NCI-H446 (cell line): ENCODE results near the gene PKP3.
"Not testable (repeated sequence)": the region's sequence is repeated elsewhere in the genome, so short reads cannot be mapped to it uniquely, and the experiment has no call there.

Source experiments
- DNase-seq, 2 experiments: peaks; one replicate each; lab custom pipeline; 2025; lab: John Stamatoyannopoulos, UW

Gene PKP3

DNA sequence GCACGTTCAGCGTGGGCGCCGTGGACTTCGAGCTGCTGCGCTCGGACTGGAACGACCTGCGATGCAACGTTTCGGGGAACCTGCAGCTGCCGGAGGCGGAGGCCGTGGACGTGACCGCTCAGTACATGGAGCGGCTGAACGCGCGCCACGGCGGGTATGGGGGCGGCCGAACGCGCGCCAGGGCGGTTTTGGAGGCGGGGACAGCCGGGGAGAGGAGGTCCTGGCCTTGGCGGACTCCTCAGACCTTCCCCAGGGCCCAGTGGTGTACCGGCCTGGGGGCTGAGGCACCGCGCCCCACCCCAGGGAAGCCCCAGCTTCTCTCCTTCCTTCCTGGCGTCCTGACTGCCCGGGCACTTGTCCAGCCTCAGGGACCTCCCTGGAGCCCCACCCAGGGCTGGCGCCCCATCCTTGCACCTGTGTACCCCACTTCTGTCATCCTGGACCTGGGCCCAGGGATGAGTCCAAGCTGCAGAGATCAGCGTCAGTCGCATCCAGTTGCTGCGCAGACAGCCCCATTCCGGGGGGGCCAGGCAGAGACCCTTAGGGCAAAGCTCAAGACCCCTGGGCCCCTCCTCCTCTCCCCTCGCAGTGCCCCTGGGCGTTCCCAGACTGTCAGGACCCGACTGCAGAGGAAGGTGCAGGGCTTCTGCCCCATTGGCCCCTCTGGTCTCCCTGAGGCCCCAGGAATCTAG, 16.7 kb upstream of the PKP3 start:
- no peak for DNase-seq

DNA sequence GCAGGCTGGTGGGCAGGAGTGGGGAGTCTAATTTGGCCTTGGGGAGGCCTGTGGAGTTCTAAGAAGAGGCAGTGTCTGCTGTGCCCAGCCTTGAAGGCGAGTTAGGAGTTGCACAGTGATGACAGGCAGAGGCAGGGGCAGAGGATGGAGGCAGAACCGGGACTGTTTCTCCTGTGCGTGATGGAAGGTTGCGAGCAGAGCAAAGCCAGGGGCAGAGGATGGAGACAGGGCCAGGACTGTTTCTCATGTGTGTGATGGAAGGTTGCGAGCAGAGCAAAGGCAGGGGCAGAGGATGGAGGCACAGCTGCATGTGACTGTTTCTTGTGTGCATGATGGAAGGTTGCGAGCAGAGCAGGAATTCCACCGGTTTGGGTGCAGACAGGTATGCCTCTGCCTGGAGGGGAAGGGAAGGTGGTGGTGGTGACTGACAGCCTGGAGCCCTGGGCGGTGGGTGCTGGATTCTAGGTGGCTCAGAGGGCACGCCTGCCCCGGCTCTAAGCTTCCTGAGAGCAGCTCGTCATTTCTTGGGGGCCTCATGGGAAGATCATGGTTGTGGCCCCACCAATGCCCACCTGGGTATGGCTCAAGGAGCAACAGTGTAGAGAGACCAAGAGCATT, 16.0 kb upstream of the PKP3 start:
- DNase-seq = no peak

DNA sequence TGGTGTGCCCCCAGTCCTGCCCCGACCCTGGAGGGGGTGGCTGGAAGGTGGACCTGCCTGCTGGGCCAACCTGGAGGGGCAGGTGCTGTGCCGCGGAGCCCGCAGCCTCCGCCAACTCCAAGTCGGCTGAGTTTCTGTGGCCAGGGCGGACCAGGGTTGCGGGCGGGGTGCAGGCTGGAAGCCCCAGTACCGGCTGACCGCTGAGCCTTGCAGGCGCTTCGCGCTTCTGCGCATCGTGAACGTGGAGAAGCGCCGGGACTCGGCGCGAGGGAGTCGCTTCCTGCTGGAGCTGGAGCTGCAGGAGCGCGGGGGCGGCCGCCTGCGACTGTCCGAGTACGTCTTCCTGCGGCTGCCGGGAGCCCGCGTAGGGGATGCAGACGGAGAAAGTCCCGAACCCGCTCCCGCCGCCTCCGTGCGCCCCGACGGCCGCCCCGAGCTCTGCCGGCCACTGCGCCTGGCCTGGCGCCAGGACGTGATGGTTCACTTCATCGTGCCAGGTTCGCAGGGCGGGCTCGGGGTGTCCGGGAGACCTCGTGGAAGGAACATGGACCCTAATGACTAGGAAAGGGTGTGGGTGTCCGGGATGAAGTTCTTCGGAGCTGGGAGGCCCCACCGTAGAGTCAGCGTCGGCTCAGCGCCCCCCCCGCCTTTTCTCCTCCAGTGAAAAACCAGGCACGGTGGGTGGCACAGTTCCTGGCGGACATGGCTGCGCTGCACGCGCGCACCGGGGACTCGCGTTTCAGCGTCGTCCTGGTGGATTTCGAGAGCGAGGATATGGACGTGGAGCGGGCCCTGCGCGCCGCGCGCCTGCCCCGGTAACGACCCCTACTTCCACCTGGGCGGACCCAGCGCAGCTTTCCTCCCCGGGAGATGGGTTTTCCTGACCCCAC, 14.6 kb upstream of the PKP3 start:
- DNase-seq = no peak

- no peak for DNase-seq
Observed at GRCh38 chr11:380095-380480, 13.9 kb upstream of the PKP3 start.

DNA sequence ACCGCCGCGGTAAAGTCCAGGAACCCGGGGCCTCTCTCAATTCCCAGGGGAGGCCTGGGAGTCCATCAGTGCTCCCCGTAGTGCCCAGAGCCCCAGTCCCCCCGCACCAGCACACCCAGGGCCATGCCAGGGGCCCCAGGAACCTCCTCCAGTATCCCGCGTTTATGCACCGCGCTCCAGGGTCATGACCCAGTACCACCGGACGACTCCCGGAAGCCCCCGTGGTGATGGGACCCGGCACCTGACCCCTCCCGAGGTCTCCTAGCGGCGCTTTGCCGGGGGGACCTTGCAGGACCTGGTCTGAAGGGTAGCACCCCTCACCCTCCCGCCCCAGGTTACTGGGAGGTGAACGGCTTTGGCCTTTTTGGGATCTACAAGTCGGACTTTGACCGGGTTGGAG, 13.5 kb upstream of the PKP3 start:
- no peak for DNase-seq

GRCh38 chr11:380996-381395, 13.0 kb upstream of the PKP3 start:
- DNase-seq = no peak

- no peak for DNase-seq
Observed at GRCh38 chr11:381501-382072, 12.4 kb upstream of the PKP3 start.

DNA sequence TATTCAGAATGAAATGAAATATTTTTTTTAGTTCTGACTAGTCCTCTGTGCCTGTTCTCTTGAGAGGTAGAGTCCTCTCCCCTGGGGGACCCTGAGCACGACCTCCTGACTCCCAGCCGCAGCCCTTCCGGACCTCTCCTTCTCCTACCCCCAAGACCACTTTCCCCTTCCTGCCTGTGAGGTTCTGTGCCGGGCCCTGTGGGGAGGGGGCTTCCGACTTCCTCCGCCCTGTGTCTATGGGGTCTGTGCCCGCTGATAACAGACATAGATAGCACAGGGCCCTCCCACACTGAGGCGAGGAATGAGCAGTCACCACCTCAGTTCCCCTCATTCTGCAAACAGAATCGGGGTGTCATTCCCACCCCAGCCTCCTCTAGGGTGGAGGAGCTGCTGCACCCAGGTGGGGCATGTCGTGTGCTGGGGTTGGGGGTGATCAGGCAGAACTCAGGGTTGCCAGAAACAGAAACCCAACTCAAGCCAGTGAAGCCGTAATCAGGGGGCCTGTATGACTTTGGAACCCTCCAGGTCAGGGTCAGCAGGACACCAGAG, 11.9 kb upstream of the PKP3 start:
- DNase-seq = no peak

DNA sequence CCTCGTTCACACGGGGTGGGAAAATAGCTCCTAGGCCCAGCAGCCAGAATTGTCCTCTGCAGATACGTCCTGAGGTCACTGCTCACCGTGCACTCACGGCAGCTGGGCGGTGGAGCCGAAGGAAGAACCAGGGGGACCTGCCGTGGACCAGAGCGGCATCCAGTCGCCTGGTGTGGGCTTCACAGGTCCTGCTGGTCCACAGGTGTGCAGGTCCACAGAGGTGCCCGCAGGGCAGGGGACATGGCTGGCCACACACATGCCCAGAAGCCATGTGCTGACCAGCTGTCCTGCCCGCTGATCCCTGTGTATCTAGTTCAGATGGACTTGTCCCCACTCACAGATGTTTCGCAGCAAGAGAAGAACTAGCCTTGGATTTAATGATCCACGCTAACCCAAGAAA, 10.6 kb upstream of the PKP3 start:
- no peak for DNase-seq

- DNase-seq = no peak
Observed at GRCh38 chr11:384511-384910, 9.5 kb upstream of the PKP3 start.

- DNase-seq = no peak
Observed at GRCh38 chr11:385594-386351, 8.2 kb upstream of the PKP3 start.

- DNase-seq = no peak
Observed at GRCh38 chr11:386483-386882, 7.5 kb upstream of the PKP3 start.

GRCh38 chr11:387193-387793, 6.7 kb upstream of the PKP3 start:
- DNase-seq = no peak

- not testable (repeated sequence) for DNase-seq
Observed at GRCh38 chr11:389369-389768, 4.6 kb upstream of the PKP3 start.

DNA sequence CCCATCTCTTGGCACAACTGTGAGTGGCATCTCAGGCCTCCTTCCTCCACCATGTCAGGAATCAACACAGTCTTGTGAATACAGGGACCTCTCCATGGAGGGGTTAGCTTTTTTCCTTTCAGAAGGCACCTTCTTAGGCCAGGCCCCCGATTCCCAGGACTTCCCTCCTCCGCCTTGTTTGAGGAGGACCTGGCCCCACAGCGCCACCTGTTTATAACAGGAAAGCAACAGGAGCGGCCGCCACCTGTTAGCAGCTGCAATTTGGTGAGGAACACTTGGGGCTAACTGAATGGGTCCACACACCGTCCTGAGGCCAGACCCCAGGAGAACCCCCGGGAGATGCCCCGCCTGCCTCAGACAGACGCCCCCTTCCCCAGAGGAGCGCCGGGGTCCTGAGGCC, 3.8 kb upstream of the PKP3 start:
- DNase-seq = no peak

DNA sequence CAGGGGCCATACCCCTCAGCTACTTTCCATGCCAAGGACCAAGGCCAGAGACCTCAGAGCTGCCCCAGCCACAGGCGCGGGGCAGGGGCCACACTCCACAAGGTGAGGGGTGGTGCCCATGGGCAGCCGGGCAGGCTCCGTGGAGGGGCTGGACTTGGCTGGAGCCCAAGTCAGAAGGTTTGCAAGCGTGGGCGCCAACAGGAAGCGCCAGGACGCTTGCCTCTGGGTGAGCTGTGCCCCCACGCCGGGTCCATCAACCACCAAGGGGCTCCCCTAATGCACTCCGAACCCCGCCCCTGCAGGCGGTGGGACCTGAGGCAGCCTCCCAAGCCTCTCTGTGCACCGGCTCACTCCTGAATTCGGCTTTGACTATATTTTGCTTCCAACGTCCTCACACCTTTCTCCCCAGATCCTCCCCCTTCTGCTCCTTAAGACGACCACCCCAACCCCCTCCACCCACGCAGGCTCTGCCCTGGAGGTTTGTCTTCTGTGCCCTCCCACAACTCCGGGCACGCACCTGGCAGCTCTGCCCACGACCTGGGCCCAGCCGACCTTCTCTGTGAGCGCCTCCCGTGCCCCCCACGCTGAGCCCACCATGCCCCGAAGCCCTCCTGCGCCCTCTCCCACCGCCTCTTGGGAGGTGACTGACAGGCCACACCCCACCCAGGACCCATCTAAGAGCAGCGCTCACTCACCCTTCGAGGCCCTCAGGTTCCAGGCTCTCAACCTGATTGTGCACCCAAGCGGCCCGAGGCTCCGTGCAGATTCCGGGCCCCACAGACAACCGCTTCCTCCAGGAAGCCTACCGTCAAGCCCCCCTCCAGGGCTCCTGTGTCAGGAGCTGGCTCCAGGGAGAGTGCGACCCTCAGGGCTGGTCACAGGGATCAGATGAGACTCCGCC, 2.6 kb upstream of the PKP3 start:
- DNase-seq = no peak

- DNase-seq = no peak
Observed at GRCh38 chr11:392102-392777, 1.8 kb upstream of the PKP3 start.

- DNase-seq = no peak
Observed at GRCh38 chr11:393219-394033, 583 bp upstream of the PKP3 start.
